ENCODE measurements around the gene RASGRP1. TPM values are rescaled to one million over a fixed set of nuclear protein-coding genes. Genes with fewer than 3 reads are reported as not detected.

The RASGRP1 gene
- total RNA-seq, 1 experiment from 2014 or later = 2.8 TPM

- ATAC-seq = no peak
- POLR2A ChIA-PET = no interaction called here
These were observed 10.3 kb downstream of the RASGRP1 start for GRCh38 chr15:38554354-38554753.

DNA sequence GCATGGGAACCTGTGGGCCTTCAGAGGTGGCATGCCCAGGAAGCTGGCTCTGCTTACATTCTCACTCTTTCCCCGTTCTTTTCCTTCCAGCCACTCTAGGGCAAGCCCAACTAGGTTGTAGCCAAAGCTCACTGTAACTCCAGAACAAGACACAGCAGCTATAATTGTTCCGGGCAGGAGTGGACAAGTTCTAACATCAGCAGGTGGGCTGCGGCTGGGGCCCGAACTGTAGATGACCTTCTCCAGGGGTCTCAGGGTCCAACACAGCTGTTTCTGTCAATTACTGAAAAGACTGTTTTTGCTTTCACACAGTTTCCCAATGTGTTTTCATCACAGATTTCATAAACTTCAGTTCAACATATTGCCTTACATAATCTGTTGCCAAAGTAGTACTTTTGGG, 11.5 kb downstream of the RASGRP1 start:
- CTCF ChIA-PET = interaction anchor here (0.8 to 4.7 kb wide), 4 partner anchors 10 to 147 kb away, joined by 3 to 44 read pairs (median 4); partner anchors contain the start of gene RASGRP1
- ATAC-seq = no peak
- H3K27ac Mint-ChIP-seq = no peak overlapping the region

More at GRCh38 chr15:38554354-38554753, 10.3 kb downstream of the RASGRP1 start:
- Mint-ChIP-seq H3K27ac (no peak overlapping the region), H3K36me3 (no peaks in the 10 kb centered on the region), H3K9me3 (no peaks in the 10 kb centered on the region), H3K4me3 (no peak overlapping the region), H3K4me1 (peaks cover 21% of the 10 kb centered on the region), H3K27me3 (ENCODE audit: low read depth) (no peaks in the 10 kb centered on the region; the same call in 1 of the 2 replicates)
- CTCF ChIA-PET = interaction anchor here (4.7 kb wide), 1 partner anchor 9 kb away, joined by 44 read pairs; the partner anchor contains the start of gene RASGRP1
- no peak for DNase-seq (ENCODE audit: low spot score)
- TF ChIP-seq, protein P1, sequence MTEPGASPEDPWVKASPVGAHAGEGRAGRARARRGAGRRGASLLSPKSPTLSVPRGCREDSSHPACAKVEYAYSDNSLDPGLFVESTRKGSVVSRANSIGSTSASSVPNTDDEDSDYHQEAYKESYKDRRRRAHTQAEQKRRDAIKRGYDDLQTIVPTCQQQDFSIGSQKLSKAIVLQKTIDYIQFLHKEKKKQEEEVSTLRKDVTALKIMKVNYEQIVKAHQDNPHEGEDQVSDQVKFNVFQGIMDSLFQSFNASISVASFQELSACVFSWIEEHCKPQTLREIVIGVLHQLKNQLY (CRISPR knock-in tag; IDR thresholded peaks at IDR 0.05) = no peak
- TF ChIP-seq ZNF138 (CRISPR knock-in tag; conservative IDR thresholded peaks at IDR 0.05) = no peak
- TF ChIP-seq SP1 (CRISPR knock-in tag; conservative IDR thresholded peaks at IDR 0.05) = no peak
- no peak for TF ChIP-seq JUN (CRISPR knock-in tag; IDR thresholded peaks at IDR 0.05)
- no peak for TF ChIP-seq NFE2L1 (CRISPR knock-in tag; IDR thresholded peaks at IDR 0.05)
- no peak for TF ChIP-seq ATF6 (CRISPR knock-in tag; IDR thresholded peaks at IDR 0.05)
- no peak for TF ChIP-seq USF2 (CRISPR knock-in tag; IDR thresholded peaks at IDR 0.05)
- no peak for TF ChIP-seq ATF3 (CRISPR knock-in tag; conservative IDR thresholded peaks at IDR 0.05)
- no peak for TF ChIP-seq ZBTB21 (CRISPR knock-in tag; IDR thresholded peaks at IDR 0.05; ENCODE audit: borderline replicate concordance)
- TF ChIP-seq TCF7 (CRISPR knock-in tag; IDR thresholded peaks at IDR 0.05; ENCODE audit: low read depth) = no peak
- TF ChIP-seq PRRX2 (CRISPR knock-in tag; IDR thresholded peaks at IDR 0.05) = no peak
- no peak for TF ChIP-seq TEAD1 (CRISPR knock-in tag; IDR thresholded peaks at IDR 0.05)
- no peak for TF ChIP-seq NR2C2 (CRISPR knock-in tag; IDR thresholded peaks at IDR 0.05)
- no peak for TF ChIP-seq ZNF232 (CRISPR knock-in tag; IDR thresholded peaks at IDR 0.05)
- TF ChIP-seq, protein P2, sequence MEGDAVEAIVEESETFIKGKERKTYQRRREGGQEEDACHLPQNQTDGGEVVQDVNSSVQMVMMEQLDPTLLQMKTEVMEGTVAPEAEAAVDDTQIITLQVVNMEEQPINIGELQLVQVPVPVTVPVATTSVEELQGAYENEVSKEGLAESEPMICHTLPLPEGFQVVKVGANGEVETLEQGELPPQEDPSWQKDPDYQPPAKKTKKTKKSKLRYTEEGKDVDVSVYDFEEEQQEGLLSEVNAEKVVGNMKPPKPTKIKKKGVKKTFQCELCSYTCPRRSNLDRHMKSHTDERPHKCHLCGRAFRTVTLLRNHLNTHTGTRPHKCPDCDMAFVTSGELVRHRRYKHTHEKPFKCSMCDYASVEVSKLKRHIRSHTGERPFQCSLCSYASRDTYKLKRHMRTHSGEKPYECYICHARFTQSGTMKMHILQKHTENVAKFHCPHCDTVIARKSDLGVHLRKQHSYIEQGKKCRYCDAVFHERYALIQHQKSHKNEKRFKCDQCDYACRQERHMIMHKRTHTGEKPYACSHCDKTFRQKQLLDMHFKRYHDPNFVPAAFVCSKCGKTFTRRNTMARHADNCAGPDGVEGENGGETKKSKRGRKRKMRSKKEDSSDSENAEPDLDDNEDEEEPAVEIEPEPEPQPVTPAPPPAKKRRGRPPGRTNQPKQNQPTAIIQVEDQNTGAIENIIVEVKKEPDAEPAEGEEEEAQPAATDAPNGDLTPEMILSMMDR (IDR thresholded peaks at IDR 0.05) = no peak
- no peak for TF ChIP-seq NR1H2 (CRISPR knock-in tag; IDR thresholded peaks at IDR 0.05)
- TF ChIP-seq KAT7 (CRISPR knock-in tag; IDR thresholded peaks at IDR 0.05; ENCODE audit: borderline replicate concordance) = no peak

More for the DNA sequence above, 11.5 kb downstream of the RASGRP1 start:
- TF ChIP-seq CDX4 (CRISPR knock-in tag; IDR thresholded peaks at IDR 0.05; ENCODE audit: borderline replicate concordance) (no peak), FOXP1 (CRISPR knock-in tag; IDR thresholded peaks at IDR 0.05; ENCODE audit: borderline replicate concordance) (no peak), ZBTB21 (CRISPR knock-in tag; IDR thresholded peaks at IDR 0.05; ENCODE audit: borderline replicate concordance) (no peak), SMAD4 (CRISPR knock-in tag; IDR thresholded peaks at IDR 0.05) (no peak), IRF1 (CRISPR knock-in tag; IDR thresholded peaks at IDR 0.05) (no peak)
- no peaks in the 10 kb centered on the region for H3K9me3 Mint-ChIP-seq
- POLR2A ChIA-PET = no interaction called here
- H3K4me3 Mint-ChIP-seq = no peak overlapping the region
- peaks cover 16% of the 10 kb centered on the region for H3K4me1 Mint-ChIP-seq
- no peaks in the 10 kb centered on the region; the same call in 1 of the 2 replicates for H3K27me3 Mint-ChIP-seq (ENCODE audit: low read depth)
- H3K36me3 Mint-ChIP-seq = no peaks in the 10 kb centered on the region
- DNase-seq (ENCODE audit: low spot score) = no peak
